ENCODE data around the gene CREB3L2. TPM values are rescaled to one million over a fixed set of nuclear protein-coding genes. Genes with fewer than 3 reads are reported as not detected.

CREB3L2 gene
- total and polyA plus RNA-seq, 9 donors: 15.4 to 48.9 (median 32.7) TPM

- peaks cover 11% of the 10 kb centered on the region for H3K4me1 ChIP-seq (ENCODE audit: control insufficient read depth, insufficient read depth, low read length)
- H3K4me3 ChIP-seq (ENCODE audit: low read length): no peak overlapping the region
- no peaks in the 10 kb centered on the region for H3K27me3 ChIP-seq (ENCODE audit: control insufficient read depth, insufficient read depth, low read length)
- H3K27ac ChIP-seq (ENCODE audit: low read length): no peak overlapping the region
- H3K9me3 ChIP-seq (replicated peaks; ENCODE audit: control insufficient read depth, low read depth, low read length): peaks cover 8% of the 10 kb centered on the region
- peaks cover 26% of the 10 kb centered on the region for H3K36me3 ChIP-seq (ENCODE audit: control insufficient read depth, insufficient read depth, low read length)
- DNase-seq: no peak
- WGBS (ENCODE audit: insufficient coverage): no CpG with 5 or more reads among the region's 1 CpG
These were observed 131.8 kb downstream of the CREB3L2 start for GRCh38 chr7:137870078-137870477.

GRCh38 chr7:137869260-137869659 is 132.6 kb downstream of the CREB3L2 start:
- Histone ChIP-seq H3K4me1 (ENCODE audit: control insufficient read depth, insufficient read depth, low read length) (peaks cover 9% of the 10 kb centered on the region), H3K36me3 (ENCODE audit: control insufficient read depth, insufficient read depth, low read length) (peaks cover 26% of the 10 kb centered on the region), H3K27ac (ENCODE audit: low read length) (no peak overlapping the region), H3K27me3 (ENCODE audit: control insufficient read depth, insufficient read depth, low read length) (no peaks in the 10 kb centered on the region), H3K9me3 (replicated peaks; ENCODE audit: control insufficient read depth, low read depth, low read length) (peaks cover 8% of the 10 kb centered on the region), H3K4me3 (ENCODE audit: low read length) (no peak overlapping the region)
- no CpG with 5 or more reads among the region's 3 CpGs for WGBS (ENCODE audit: insufficient coverage)
- DNase-seq: no peak

GRCh38 chr7:137867289-137867688 is 134.6 kb downstream of the CREB3L2 start:
- no peak for DNase-seq
- H3K27ac ChIP-seq (ENCODE audit: low read length): no peak overlapping the region
- peaks cover 3% of the 10 kb centered on the region for H3K4me1 ChIP-seq (ENCODE audit: control insufficient read depth, insufficient read depth, low read length)
- H3K36me3 ChIP-seq (ENCODE audit: control insufficient read depth, insufficient read depth, low read length): peaks cover 20% of the 10 kb centered on the region
- peaks cover 8% of the 10 kb centered on the region for H3K9me3 ChIP-seq (replicated peaks; ENCODE audit: control insufficient read depth, low read depth, low read length)
- no peak overlapping the region for H3K4me3 ChIP-seq (ENCODE audit: low read length)
- H3K27me3 ChIP-seq (ENCODE audit: control insufficient read depth, insufficient read depth, low read length): no peaks in the 10 kb centered on the region
- no CpG with 5 or more reads among the region's 3 CpGs for WGBS (ENCODE audit: insufficient coverage)

GRCh38 chr7:137865764-137866163 is 136.1 kb downstream of the CREB3L2 start:
- Histone ChIP-seq H3K27me3 (ENCODE audit: control insufficient read depth, insufficient read depth, low read length) (no peaks in the 10 kb centered on the region), H3K4me3 (ENCODE audit: low read length) (no peak overlapping the region), H3K4me1 (ENCODE audit: control insufficient read depth, insufficient read depth, low read length) (no peaks in the 10 kb centered on the region), H3K9me3 (replicated peaks; ENCODE audit: control insufficient read depth, low read depth, low read length) (peaks cover 8% of the 10 kb centered on the region), H3K27ac (ENCODE audit: low read length) (no peak overlapping the region), H3K36me3 (ENCODE audit: control insufficient read depth, insufficient read depth, low read length) (peaks cover 19% of the 10 kb centered on the region)
- no peak for DNase-seq
- WGBS (ENCODE audit: insufficient coverage): no CpG with 5 or more reads among the region's 1 CpG

- no peaks in the 10 kb centered on the region for H3K4me1 ChIP-seq (ENCODE audit: control insufficient read depth, insufficient read depth, low read length)
- no peak overlapping the region for H3K4me3 ChIP-seq (ENCODE audit: low read length)
- no CpG with 5 or more reads among the region's 2 CpGs for WGBS (ENCODE audit: insufficient coverage)
- no peak overlapping the region for H3K27ac ChIP-seq (ENCODE audit: low read length)
- H3K27me3 ChIP-seq (ENCODE audit: control insufficient read depth, insufficient read depth, low read length): no peaks in the 10 kb centered on the region
- H3K36me3 ChIP-seq (ENCODE audit: control insufficient read depth, insufficient read depth, low read length): peaks cover 22% of the 10 kb centered on the region
- DNase-seq: no peak
- peaks cover 4% of the 10 kb centered on the region for H3K9me3 ChIP-seq (replicated peaks; ENCODE audit: control insufficient read depth, low read depth, low read length)
These were observed 138.9 kb downstream of the CREB3L2 start for GRCh38 chr7:137862964-137863363.

GRCh38 chr7:137862358-137862757 is 139.5 kb downstream of the CREB3L2 start:
- 54% methylated on average over 2 of the region's 4 CpGs for WGBS (ENCODE audit: insufficient coverage)

GRCh38 chr7:137860542-137860941 is 141.3 kb downstream of the CREB3L2 start:
- no peak overlapping the region for H3K4me3 ChIP-seq (ENCODE audit: low read length)

More at GRCh38 chr7:137862358-137862757, 139.5 kb downstream of the CREB3L2 start:
- DNase-seq: no peak
- Histone ChIP-seq H3K27me3 (ENCODE audit: control insufficient read depth, insufficient read depth, low read length) (no peaks in the 10 kb centered on the region), H3K4me1 (ENCODE audit: control insufficient read depth, insufficient read depth, low read length) (no peaks in the 10 kb centered on the region), H3K27ac (ENCODE audit: low read length) (no peak overlapping the region), H3K4me3 (ENCODE audit: low read length) (no peak overlapping the region), H3K9me3 (replicated peaks; ENCODE audit: control insufficient read depth, low read depth, low read length) (peaks cover 4% of the 10 kb centered on the region), H3K36me3 (ENCODE audit: control insufficient read depth, insufficient read depth, low read length) (peaks cover 20% of the 10 kb centered on the region)

GRCh38 chr7:137853053-137853452 is 148.8 kb downstream of the CREB3L2 start:
- no peak overlapping the region for H3K27ac ChIP-seq (ENCODE audit: low read length)

More at GRCh38 chr7:137860542-137860941, 141.3 kb downstream of the CREB3L2 start:
- DNase-seq: no peak
- Histone ChIP-seq H3K36me3 (ENCODE audit: control insufficient read depth, insufficient read depth, low read length) (peaks cover 16% of the 10 kb centered on the region), H3K9me3 (replicated peaks; ENCODE audit: control insufficient read depth, low read depth, low read length) (no peaks in the 10 kb centered on the region), H3K27me3 (ENCODE audit: control insufficient read depth, insufficient read depth, low read length) (no peaks in the 10 kb centered on the region), H3K27ac (ENCODE audit: low read length) (no peak overlapping the region), H3K4me1 (ENCODE audit: control insufficient read depth, insufficient read depth, low read length) (no peaks in the 10 kb centered on the region)
- WGBS (ENCODE audit: insufficient coverage): no CpG with 5 or more reads among the region's 2 CpGs

GRCh38 chr7:137852108-137852507 is 149.8 kb downstream of the CREB3L2 start:
- DNase-seq: no peak
- peaks cover 6% of the 10 kb centered on the region for H3K4me1 ChIP-seq (ENCODE audit: control insufficient read depth, insufficient read depth, low read length)

More at GRCh38 chr7:137853053-137853452, 148.8 kb downstream of the CREB3L2 start:
- Histone ChIP-seq H3K27me3 (ENCODE audit: control insufficient read depth, insufficient read depth, low read length) (peaks cover 5% of the 10 kb centered on the region), H3K4me3 (ENCODE audit: low read length) (no peak overlapping the region), H3K9me3 (replicated peaks; ENCODE audit: control insufficient read depth, low read depth, low read length) (no peaks in the 10 kb centered on the region), H3K4me1 (ENCODE audit: control insufficient read depth, insufficient read depth, low read length) (no peaks in the 10 kb centered on the region), H3K36me3 (ENCODE audit: control insufficient read depth, insufficient read depth, low read length) (no peaks in the 10 kb centered on the region)
- 100% methylated on average over 1 of the region's 1 CpG for WGBS (ENCODE audit: insufficient coverage)
- no peak for DNase-seq

GRCh38 chr7:137850972-137851945 is 150.6 kb downstream of the CREB3L2 start:
- Histone ChIP-seq H3K9me3 (replicated peaks; ENCODE audit: control insufficient read depth, low read depth, low read length) (no peaks in the 10 kb centered on the region), H3K4me3 (ENCODE audit: low read length) (no peak overlapping the region), H3K27ac (ENCODE audit: low read length) (no peak overlapping the region), H3K36me3 (ENCODE audit: control insufficient read depth, insufficient read depth, low read length) (no peaks in the 10 kb centered on the region), H3K27me3 (ENCODE audit: control insufficient read depth, insufficient read depth, low read length) (peaks cover 19% of the 10 kb centered on the region), H3K4me1 (ENCODE audit: control insufficient read depth, insufficient read depth, low read length) (peaks cover 10% of the 10 kb centered on the region)
- WGBS (ENCODE audit: insufficient coverage): no CpG with 5 or more reads among the region's 6 CpGs
- DNase-seq: no peak

More at GRCh38 chr7:137852108-137852507, 149.8 kb downstream of the CREB3L2 start:
- no peaks in the 10 kb centered on the region for H3K36me3 ChIP-seq (ENCODE audit: control insufficient read depth, insufficient read depth, low read length)
- no peaks in the 10 kb centered on the region for H3K9me3 ChIP-seq (replicated peaks; ENCODE audit: control insufficient read depth, low read depth, low read length)
- peaks cover 13% of the 10 kb centered on the region for H3K27me3 ChIP-seq (ENCODE audit: control insufficient read depth, insufficient read depth, low read length)
- H3K27ac ChIP-seq (ENCODE audit: low read length): no peak overlapping the region
- H3K4me3 ChIP-seq (ENCODE audit: low read length): no peak overlapping the region
